K562 (cell line): ENCODE measurements around the gene IL10RB. TPM values are rescaled to one million over a fixed set of nuclear protein-coding genes. Genes with fewer than 3 reads are reported as not detected.
A peak's percentile ranks its signal among the peaks of the same experiment; 100 is the strongest.

Experiments used
- CBX5 ChIP-seq: IDR thresholded peaks from 2 replicates; pipeline ENCODE4 v1.6.1; 2014; ENCODE audit warnings: low read depth, borderline replicate concordance
- CEBPG ChIP-seq, 3 experiments: fragments of 200-800 bp in 1 of 3; sonication (Bioruptor generic) in 1 of 3; sonication (generic) in 1 of 3; formaldehyde crosslinking in 1 of 3; IDR thresholded peaks in 2 of 3; conservative IDR thresholded peaks in 1 of 3; 2 replicates each; pipeline versions ENCODE4 v1.6.1 to v1.8.0; 2016 to 2022; ENCODE audit warnings: missing compliant biosample characterization in 2 of 3, missing genetic modification characterization in 2 of 3, mild to moderate bottlenecking in 1 of 3, missing genetic modification reagents in 1 of 3
- FOXK2 ChIP-seq, 2 experiments: fragments of 450-650 bp; IDR thresholded peaks in 1 of 2; conservative IDR thresholded peaks in 1 of 2; 2 replicates each; pipeline ENCODE4 v1.6.1; 2016; ENCODE audit warnings: low read depth in 2 of 2, mild to moderate bottlenecking in 1 of 2
- GATA2 ChIP-seq: sonication (generic); formaldehyde crosslinking; IDR thresholded peaks from 2 replicates; pipeline ENCODE4 v1.4.0; 2020; ENCODE audit warnings: mild to moderate bottlenecking, missing genetic modification reagents
- KDM4B ChIP-seq, 2 experiments: fragments of 450-650 bp in 1 of 2; sonication (generic) in 1 of 2; IDR thresholded peaks; 2 replicates each; pipeline ENCODE4 v1.6.1; 2016 to 2017; ENCODE audit warnings: borderline replicate concordance in 2 of 2, antibody characterized with exemption in 1 of 2, low read depth in 1 of 2, mild to moderate bottlenecking in 1 of 2
- KHSRP ChIP-seq: fragments of 450-650 bp; IDR thresholded peaks from 2 replicates; pipeline ENCODE4 v1.6.1; 2017
- NFE2L1 ChIP-seq: fragments of 450-650 bp; IDR thresholded peaks from 2 replicates; pipeline ENCODE4 v1.6.1; 2016; ENCODE audit warnings: missing genetic modification characterization, low read depth, mild to moderate bottlenecking, missing compliant biosample characterization, moderate library complexity, borderline replicate concordance
- NFYB ChIP-seq: IDR thresholded peaks from 2 replicates; pipeline ENCODE4 v1.6.1; 2011; ENCODE audit warnings: mild to moderate bottlenecking, moderate library complexity; ENCODE audit not compliant: insufficient read length; ENCODE audit errors: extremely low read depth
- PCBP2 ChIP-seq: fragments of 200-400 bp; formaldehyde crosslinking; IDR thresholded peaks from 2 replicates; pipeline ENCODE4 v1.6.1; 2018; ENCODE audit warnings: low read length, low read depth, mild to moderate bottlenecking, moderate library complexity; ENCODE audit not compliant: poor library complexity, severe bottlenecking
- TGIF2 ChIP-seq: sonication (generic); formaldehyde crosslinking; IDR thresholded peaks from 2 replicates; pipeline ENCODE4 v1.8.1; 2022; ENCODE audit warnings: mild to moderate bottlenecking, missing genetic modification reagents, moderate library complexity
- ZNF134 ChIP-seq: fragments of 250-450 bp; sonication (Bioruptor Pico); conservative IDR thresholded peaks from 2 replicates; pipeline ENCODE4 v1.4.0; 2020
- ZNF764 ChIP-seq: fragments of 250-450 bp; sonication (Bioruptor Pico); IDR thresholded peaks from 2 replicates; pipeline ENCODE4 v1.4.0; 2020; ENCODE audit warnings: low read depth, mild to moderate bottlenecking, moderate library complexity
- polyA plus RNA-seq, 8 experiments: library from polyadenylated mRNA; depleted of rRNA in 4 of 8; stranded (reverse) in 5 of 8; unstranded in 3 of 8; fragments of >200 nt; fragmentation: Nextera tagmentation in 2 of 8; fragmentation: Illumina TruSeq in 1 of 8; extraction: Ambion mirVana in 2 of 8; extraction: Trizol in 1 of 8; gene quantifications; 2 replicates each; pipeline versions ENCODE4 v1.2.1 to v1.2.3, GENCODE V29; 2011 to 2014; ENCODE audit warnings: inconsistent platforms in 1 of 8, missing spikeins in 1 of 8
- total RNA-seq, 7 experiments: library from RNA; depleted of rRNA in 6 of 7; stranded (reverse); fragments of >200 nt in 6 of 7; fragmentation: Illumina TruSeq in 2 of 7; extraction: Trizol in 2 of 7; gene quantifications; 2 replicates each; pipeline versions ENCODE4 v1.2.1 to v1.2.3, GENCODE V29; 2011 to 2021; ENCODE audit warnings: low replicate concordance in 1 of 7
- TF ChIP-seq, protein P1 (sequence below): sonication (generic); formaldehyde crosslinking; IDR thresholded peaks from 2 replicates; pipeline ENCODE4 v1.8.0; 2022; ENCODE audit warnings: mild to moderate bottlenecking, missing genetic modification reagents, borderline replicate concordance
- TF ChIP-seq, protein P2 (sequence below): sonication (generic); formaldehyde crosslinking; IDR thresholded peaks from 2 replicates; pipeline ENCODE4 v1.8.0; 2022; ENCODE audit warnings: missing genetic modification reagents, mild to moderate bottlenecking, borderline replicate concordance
- TF ChIP-seq, protein P3 (sequence below): sonication (generic); formaldehyde crosslinking; IDR thresholded peaks from 2 replicates; pipeline ENCODE4 v1.8.0; 2022; ENCODE audit warnings: mild to moderate bottlenecking, missing genetic modification reagents

Gene IL10RB
- total and polyA plus RNA-seq, 9 of the 15 experiments (the other 6 are each of a cell fraction or from before 2014, with no cell fraction given), result 10.9 to 33.8 (median 23.0) TPM

DNA sequence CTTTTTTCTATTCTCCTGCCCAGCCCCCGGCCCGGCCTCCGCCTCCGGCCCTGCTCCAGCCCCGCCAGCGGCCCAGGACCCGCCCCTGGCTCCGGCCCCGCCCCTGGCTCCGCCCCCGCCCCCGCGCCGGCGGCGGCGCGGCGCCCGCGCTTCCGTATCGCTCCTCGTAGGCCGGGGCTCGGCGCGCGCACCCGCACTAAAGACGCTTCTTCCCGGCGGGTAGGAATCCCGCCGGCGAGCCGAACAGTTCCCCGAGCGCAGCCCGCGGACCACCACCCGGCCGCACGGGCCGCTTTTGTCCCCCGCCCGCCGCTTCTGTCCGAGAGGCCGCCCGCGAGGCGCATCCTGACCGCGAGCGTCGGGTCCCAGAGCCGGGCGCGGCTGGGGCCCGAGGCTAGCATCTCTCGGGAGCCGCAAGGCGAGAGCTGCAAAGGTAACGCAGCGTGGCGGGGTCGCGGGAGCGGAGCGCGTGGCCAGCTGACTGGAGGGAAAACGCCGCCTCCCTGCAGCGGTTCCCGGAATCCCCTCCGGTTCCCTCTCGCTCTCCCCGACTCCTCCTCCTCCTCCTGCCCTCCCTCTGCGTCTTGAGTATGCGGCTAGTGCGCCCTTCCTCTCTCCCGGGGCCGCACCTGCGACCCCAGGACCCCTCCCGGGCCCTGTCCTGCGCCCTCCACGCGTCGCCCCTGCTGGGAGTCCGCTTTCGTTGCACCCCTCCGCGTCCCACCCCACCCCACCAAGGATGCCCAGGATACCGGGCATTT lies 36.2 kb upstream of the IL10RB start, which contains the start of gene IFNAR2 (continued):
- TF ChIP-seq, protein P1, sequence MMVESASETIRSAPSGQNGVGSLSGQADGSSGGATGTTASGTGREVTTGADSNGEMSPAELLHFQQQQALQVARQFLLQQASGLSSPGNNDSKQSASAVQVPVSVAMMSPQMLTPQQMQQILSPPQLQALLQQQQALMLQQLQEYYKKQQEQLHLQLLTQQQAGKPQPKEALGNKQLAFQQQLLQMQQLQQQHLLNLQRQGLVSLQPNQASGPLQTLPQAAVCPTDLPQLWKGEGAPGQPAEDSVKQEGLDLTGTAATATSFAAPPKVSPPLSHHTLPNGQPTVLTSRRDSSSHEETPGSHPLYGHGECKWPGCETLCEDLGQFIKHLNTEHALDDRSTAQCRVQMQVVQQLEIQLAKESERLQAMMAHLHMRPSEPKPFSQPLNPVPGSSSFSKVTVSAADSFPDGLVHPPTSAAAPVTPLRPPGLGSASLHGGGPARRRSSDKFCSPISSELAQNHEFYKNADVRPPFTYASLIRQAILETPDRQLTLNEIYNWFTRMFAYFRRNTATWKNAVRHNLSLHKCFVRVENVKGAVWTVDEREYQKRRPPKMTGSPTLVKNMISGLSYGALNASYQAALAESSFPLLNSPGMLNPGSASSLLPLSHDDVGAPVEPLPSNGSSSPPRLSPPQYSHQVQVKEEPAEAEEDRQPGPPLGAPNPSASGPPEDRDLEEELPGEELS, result no peak
- TF ChIP-seq ZNF134 (CRISPR knock-in tag) (no peak), PCBP2 (no peak), NFE2L1 (tag) (no peak), TGIF2 (CRISPR knock-in tag) (peak; percentile 85), KDM4B (IDR thresholded peaks at IDR 0.05; ENCODE audit: borderline replicate concordance in 2 of 2, low read depth in 1 of 2) (no peak), CEBPG (CRISPR knock-in tag; IDR thresholded peaks at IDR 0.05) (no peak), CEBPG (tag; conservative IDR thresholded peaks at IDR 0.05 in 1 of 2, IDR thresholded peaks at IDR 0.05 in 1 of 2) (no peak), ZNF764 (CRISPR knock-in tag) (peak; percentile 48; the same call in 1 of the 2 replicates), NFYB (no peak), CBX5 (no peak), FOXK2 (conservative IDR thresholded peaks at IDR 0.05 in 1 of 2, IDR thresholded peaks at IDR 0.05 in 1 of 2; ENCODE audit: low read depth in 2 of 2) (no peak), KHSRP (no peak), GATA2 (no peak)
- TF ChIP-seq, protein P2, sequence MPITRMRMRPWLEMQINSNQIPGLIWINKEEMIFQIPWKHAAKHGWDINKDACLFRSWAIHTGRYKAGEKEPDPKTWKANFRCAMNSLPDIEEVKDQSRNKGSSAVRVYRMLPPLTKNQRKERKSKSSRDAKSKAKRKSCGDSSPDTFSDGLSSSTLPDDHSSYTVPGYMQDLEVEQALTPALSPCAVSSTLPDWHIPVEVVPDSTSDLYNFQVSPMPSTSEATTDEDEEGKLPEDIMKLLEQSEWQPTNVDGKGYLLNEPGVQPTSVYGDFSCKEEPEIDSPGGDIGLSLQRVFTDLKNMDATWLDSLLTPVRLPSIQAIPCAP (CRISPR knock-in tag), result no peak
- TF ChIP-seq, protein P3, sequence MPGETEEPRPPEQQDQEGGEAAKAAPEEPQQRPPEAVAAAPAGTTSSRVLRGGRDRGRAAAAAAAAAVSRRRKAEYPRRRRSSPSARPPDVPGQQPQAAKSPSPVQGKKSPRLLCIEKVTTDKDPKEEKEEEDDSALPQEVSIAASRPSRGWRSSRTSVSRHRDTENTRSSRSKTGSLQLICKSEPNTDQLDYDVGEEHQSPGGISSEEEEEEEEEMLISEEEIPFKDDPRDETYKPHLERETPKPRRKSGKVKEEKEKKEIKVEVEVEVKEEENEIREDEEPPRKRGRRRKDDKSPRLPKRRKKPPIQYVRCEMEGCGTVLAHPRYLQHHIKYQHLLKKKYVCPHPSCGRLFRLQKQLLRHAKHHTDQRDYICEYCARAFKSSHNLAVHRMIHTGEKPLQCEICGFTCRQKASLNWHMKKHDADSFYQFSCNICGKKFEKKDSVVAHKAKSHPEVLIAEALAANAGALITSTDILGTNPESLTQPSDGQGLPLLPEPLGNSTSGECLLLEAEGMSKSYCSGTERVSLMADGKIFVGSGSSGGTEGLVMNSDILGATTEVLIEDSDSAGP, result no peak
